Left forelimb (tissue), 1 donor: ENCODE measurements around the gene SNX11.
A peak's percentile ranks its signal among the peaks of the same experiment; 100 is the strongest.
"Not testable (repeated sequence)": the region's sequence is repeated elsewhere in the genome, so short reads cannot be mapped to it uniquely, and the experiment has no call there.

Source experiments
- DNase-seq: peaks from one replicate; pipeline ENCODE4 v3.0.0-alpha.2; 2018; ENCODE audit warnings: low spot score

The SNX11 gene

GRCh38 chr17:48107137-48108055 is at the start of gene SNX11:
SNX11 (plus strand) TSS chr17:48107766; CDS start chr17:48112044, 4,278 bp downstream.
- DNase-seq, result peak; percentile 95

GRCh38 chr17:48058393-48059124 is 49.0 kb upstream of the SNX11 start:
- no peak for DNase-seq

GRCh38 chr17:48059125-48059668 is 48.4 kb upstream of the SNX11 start:
- DNase-seq, result no peak

DNA sequence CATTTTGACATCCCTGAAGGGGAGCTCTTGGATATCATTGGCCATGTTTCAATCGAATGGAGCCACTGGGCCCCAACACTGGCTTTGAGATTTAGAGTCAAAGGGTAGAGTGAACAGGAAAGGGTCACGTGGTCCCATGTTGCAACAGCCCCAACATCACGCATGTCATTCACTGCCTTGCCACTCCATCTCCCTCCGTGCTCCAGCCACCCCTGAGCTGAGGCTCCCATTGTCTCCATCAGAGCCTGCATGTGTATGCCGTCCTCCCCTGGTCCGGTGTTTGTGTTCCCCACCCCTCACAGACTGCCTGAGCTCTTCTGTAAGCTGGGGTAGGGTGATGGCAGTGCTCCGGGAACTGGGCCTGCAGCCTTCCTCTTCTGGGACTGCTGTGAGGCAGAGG is 47.3 kb upstream of the SNX11 start:
- no peak for DNase-seq

GRCh38 chr17:48062273-48062672 is 45.3 kb upstream of the SNX11 start:
- no peak for DNase-seq

- DNase-seq, result no peak
These were observed 42.9 kb upstream of the SNX11 start for GRCh38 chr17:48064638-48065037.

DNA sequence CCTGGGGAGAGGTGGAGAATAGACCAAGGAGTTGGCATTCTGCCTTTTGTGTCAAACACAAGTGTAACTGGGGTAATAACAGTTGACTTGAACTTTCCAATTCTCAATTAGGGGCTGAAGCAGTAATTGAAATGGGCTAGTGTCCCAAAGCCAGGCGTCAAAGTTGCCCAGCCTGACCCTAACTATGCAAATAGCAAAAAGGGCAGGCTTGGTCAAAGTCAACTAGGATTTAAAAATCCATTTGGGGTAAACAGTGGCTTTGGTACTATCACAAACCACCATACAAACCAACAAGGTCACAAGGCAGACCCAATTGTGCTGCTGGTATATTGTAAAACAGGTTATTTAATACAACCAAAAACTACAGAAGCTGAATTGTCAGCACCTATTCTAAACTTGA is 41.4 kb upstream of the SNX11 start:
- DNase-seq, result no peak

DNA sequence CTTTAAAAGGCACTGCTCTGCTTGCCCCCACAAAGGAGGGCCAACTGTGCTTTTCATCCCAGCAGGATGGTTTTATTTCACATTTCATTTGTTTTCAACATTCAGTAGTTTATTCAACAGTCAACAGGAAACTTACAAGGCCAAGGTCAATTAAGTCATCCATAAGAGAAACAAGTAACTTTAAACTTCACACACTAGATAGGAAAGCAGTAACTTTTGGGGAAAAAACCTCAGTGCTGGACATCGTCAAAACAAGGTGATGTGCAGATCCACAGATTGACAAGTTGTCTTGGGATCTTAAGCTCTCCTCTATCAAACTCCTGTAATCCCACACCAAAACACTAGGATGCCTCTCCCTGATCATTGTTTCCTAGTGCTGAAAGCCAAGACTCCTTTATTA is 40.9 kb upstream of the SNX11 start:
- DNase-seq, result no peak

DNA sequence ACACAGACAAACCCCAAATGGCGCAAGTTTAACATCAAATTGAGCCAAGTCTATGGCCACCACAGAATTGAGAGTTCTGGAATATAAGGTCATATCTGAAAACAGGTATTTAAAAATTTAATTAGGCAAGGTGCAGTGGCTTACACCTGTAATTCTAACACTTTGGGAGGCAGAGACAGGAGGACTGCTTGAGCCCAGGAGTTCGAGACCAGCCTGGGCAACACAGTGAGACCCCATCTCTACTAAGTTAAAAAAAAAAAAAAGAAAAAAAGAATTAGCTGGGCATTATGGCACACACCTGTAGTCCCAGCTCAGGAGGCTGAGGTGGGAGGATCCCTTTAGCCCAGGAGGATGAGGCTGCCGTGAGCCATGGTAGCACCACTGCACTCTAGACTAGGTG is 40.3 kb upstream of the SNX11 start:
- DNase-seq, result no peak

DNA sequence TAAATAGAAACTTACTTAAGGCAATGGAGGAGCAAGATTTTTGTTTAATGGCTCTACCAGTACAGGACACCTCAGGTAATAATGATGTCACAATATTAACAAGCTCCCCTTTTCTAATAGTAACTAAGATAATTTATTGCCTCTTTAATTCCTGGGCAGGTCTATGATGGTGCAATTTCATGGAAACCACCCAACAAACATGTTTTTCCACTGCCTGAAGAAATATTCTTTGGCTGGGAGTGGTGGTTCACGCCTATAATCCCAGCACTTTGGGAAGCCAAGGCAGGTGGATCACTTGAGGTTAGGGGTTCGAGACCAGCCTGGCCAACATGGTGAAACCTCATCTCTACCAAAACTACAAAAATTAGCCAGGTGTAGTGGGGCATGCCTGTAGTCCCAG is 39.8 kb upstream of the SNX11 start:
- DNase-seq, result not testable (repeated sequence)

DNA sequence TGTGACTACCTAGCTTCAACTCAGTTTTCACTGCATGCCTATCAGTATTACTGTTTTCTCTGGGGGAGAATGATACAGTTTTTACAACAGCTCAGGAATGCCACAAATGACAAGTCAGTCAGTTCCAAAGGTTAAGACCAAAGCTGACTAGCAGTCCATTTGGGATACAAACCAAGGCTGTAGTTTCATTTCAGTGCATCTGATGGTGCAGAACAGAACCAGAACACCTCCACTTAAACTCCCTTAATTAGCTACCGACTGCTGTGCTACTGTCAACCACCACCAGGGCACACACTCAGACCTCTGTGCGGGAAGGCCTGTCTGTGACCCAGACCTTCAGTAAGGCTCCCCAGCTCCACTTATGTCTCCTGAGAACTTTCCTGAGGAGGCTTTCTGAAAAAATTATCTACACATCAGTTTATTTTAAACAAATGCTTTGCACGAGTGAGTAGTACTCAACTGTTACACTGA is 39.0 kb upstream of the SNX11 start:
- no peak for DNase-seq

DNA sequence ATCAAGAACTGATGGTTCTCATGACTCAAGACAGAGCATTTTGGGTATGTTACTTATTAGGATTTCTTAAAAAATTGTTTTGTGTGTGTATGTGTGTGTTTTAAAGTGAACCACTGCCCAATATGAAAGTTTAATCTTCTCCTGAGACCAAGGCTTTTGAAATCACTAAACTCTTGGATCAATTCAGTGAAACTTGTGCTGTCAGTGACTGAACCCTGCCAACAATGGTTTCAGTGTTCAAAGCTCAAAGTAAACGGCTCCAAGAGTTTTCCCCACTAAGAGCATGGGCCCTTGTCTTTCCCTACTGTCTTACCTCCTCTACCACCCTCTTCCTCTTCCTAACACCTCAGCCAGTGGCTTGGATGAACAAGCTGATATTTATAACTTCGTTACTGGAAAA is 37.4 kb upstream of the SNX11 start:
- no peak for DNase-seq

GRCh38 chr17:48071654-48072053 is 35.9 kb upstream of the SNX11 start:
- no peak for DNase-seq

DNA sequence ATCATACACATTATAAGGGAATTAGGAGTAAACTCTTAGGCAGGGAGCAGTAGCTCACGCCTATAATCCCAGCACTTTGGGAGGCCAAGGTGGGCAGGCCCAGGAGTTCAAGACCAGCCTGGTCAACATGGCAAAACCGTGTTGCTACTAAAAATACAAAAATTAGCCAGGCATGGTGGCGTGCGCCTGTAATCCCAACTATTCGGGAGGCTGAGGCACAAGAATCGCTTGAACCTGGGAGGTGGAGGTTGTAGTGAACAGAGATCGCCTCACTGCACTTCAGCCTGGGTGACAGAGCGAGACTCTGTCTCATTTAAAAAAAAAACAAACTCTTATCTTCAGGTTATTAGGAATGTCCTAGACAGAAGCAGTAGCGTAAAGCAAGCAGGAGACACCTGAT is 34.8 kb upstream of the SNX11 start:
- DNase-seq, result not testable (repeated sequence)

- DNase-seq, result not testable (repeated sequence)
These were observed 33.9 kb upstream of the SNX11 start for GRCh38 chr17:48073566-48074094.

DNA sequence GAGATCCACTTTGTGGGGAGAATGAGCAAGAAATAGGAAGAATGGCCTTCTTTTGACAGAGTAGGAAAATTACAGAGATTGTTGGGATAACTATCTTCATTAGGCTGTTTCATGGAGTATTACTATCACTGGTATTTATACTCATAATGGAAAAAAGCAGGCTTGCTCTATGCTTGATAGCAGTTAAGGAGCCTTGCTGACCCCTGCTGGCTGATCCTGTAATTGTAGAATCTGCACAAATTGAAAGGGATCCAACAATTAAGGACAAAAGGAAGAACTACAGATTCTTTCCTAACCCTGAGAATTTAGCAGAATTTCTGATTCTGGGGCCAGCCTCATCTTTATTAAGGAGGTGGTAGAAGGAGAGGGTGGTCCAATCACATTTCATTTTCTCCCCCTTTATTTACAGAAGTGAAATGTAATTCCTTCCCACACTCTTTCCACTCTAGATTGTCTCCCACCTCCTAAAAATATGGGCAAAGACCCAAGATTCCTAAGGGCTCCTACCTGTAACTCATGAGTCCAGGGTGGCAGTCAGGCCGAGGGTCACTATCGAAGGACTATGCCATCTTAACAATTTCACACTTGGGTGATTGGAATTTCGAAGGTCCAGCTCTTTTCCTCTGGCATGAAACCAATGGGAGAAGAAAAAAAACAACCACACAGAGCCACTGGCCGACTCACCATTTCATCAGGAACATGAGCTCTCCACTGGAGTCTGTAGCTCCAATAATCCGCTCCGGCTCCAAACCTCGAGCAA is 33.1 kb upstream of the SNX11 start:
- no peak for DNase-seq

DNA sequence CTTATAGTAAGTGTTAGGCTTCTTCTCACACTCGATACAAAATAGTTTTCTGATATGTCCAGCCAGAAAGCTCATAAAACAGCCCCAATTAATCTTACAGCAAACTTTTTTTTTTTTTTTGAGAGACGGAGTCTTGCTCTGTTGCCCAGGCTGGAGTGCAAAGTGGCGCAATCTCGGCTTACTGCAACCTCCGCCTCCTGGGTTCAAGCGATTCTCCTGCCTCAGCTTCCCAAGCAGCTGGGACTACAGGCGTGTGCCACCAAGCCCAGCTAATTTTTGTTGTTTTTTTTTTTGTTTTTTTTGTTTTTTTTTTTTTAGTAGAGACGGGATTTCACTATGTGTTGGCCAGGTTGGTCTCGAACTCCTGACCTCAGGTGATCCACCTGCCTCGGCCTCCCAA is 30.4 kb upstream of the SNX11 start:
- not testable (repeated sequence) for DNase-seq

- DNase-seq, result no peak
These were observed 25.7 kb upstream of the SNX11 start for GRCh38 chr17:48081858-48082257.

GRCh38 chr17:48084932-48085331 is 22.6 kb upstream of the SNX11 start:
- no peak for DNase-seq

GRCh38 chr17:48093341-48094045 is 14.1 kb upstream of the SNX11 start:
- DNase-seq, result no peak

DNA sequence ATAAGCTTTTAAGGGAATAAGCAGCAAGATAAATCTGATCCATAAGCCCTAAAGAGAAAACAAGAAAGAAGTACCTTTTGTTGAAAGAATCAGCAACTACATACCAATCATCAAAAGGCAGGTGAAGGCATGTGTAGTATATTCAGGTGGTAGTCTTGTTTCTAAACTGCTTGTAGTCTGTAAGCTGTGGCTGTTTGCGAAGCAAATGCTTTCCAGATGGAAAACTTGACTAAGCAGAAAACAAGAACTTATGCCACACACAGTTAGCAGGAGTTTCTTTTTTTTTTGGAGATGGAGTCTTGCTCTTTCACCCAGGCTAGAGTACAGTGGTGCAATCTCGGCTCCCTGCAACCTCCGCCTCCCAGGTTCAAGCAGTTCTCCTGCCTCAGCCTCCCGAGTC is 12.0 kb upstream of the SNX11 start:
- DNase-seq, result no peak
